SH-SY5Y (cell line): Measurements from ENCODE around the gene ONECUT3.

ENCODE experiments used
- GATA2 ChIP-seq: IDR thresholded peaks from 2 replicates; pipeline ENCODE4 v1.6.1; 2011; ENCODE audit warnings: mild to moderate bottlenecking, low read depth, low read length
- GATA3 ChIP-seq: IDR thresholded peaks from 2 replicates; pipeline ENCODE4 v1.6.1; 2011; ENCODE audit warnings: low read depth, mild to moderate bottlenecking, low read length, moderate library complexity

- no peak for TF ChIP-seq GATA2
- TF ChIP-seq GATA3 = no peak
These were observed 75.3 kb downstream of the ONECUT3 start for GRCh38 chr19:1828279-1829238.
